GM11168 (cell line): Measurements from ENCODE around the gene BABAM2.
"Not testable (repeated sequence)": the region's sequence is repeated elsewhere in the genome, so short reads cannot be mapped to it uniquely, and the experiment has no call there.

Source experiments
- in situ Hi-C: fragments of 300-500 bp; cut with MboI; formaldehyde crosslinking; loops from one replicate; pipeline ENCODE4 v1.12.0; 2022; ENCODE audit warnings: low sequenced_read_pairs; ENCODE audit not compliant: unreplicated experiment

Gene BABAM2

DNA sequence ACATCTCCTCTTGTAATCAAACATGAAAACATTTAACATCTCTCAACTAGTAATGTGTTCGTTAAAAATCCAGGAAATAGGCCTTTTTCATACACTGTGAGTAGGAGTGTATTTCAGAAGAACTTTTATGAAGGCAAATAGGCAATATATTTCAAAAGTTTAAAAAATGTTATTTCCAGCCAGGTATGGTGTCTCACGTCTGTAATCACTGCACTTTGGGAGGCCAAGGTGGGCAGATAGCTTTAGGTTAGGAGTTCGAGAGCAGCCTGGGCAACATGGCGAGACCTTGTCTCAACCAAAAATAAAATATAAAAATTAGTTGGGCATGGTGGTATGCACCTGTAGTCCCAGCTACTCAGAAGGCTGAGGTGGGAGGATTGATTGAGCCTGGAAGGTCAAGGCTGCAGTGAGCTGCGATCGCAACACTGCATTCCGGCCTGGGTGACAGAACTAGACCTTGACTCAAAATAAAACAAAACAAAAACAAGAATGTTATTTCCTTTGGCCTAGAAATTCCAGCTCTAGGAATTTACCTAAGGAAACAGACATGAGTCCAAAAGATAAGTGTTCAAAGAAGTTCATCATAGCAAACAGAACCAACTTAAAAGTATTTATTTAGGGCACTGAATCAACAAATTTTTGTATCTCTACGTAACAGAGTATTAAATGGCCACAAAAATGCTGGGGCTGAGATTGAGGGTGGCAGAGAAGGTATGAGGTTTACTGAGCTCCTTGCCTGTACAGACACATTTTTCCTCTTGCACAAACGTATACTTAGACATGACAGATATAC, 15.2 kb upstream of the BABAM2 start:
- in situ Hi-C loops, result no loop called here

DNA sequence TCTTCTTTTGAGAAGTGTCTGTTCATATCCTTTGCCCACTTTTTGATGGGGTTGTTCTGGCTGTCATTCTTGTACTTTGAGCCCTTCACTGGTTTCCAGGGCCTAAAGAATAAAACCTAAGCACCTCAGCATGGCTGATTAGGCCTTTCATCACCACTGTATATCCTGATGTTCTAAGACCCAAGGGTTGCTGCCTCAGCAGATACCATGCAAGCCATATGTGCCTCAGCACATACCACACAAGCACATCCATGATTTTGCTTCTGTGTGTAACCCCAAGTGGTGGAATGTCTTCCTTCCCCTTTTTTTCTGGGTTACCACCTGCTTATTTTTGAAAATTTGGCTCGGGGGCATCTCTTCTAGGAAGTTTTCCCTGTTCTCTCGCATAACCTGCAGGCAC, 11.7 kb upstream of the BABAM2 start:
- in situ Hi-C loops, result no loop called here

DNA sequence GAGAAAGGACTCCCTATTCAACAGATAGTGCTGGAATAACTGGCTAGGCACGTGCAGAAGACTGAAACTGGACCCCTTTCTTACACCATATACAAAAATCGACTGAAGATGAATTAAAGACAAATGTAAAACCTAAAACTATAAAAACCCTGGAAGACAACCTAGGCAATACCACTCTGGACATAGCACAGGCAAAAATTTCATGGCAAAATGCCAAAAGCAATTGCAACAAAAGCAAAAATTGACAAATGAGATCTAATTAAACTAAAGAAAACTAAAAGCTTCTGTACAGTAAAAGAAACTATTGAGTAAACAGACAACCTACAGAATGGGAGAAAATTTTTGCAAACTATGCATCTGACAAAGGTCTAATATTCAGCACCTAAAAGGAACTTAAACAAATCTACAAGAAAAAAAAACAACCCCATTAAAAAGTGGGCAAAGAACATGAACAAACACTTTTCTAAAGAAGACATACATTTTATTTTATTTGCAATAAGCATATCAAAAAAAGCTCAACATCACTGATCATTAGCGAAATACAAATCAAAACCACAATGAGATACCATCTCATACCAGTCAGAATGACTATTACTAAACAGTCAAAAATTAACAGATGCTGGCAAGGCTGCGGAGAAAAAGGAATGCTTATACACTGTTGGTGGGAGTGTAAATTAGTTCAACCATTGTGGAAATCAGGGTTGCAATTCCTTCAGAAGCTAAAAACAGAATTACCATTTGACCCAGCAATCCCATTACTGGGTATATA, 8.5 kb upstream of the BABAM2 start:
- in situ Hi-C loops, result not testable (repeated sequence)

GRCh38 chr2:27882584-27882922, 8.0 kb upstream of the BABAM2 start:
- in situ Hi-C loops, result not testable (repeated sequence)

- in situ Hi-C loops, result no loop called here
Observed at GRCh38 chr2:27884601-27885000, 5.9 kb upstream of the BABAM2 start.

DNA sequence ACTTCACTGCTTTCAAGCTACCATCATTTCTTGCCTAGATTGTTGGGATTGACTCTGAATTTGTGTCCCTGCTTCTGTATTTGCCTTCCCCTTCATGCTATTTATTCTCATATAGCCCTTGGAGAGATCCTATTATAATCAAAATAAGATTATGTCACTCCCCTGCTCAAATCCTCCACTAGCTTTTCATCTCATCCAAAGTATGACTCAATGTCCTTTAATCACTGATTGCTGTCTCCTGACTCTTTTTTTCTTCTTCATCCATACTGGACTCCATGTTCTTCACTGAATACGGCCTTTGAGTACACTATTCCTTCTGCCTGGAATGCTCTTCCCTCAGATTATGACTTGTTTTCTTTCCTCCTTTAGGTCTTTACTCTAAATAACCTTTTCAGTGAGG, 5.3 kb upstream of the BABAM2 start:
- in situ Hi-C loops, result no loop called here

DNA sequence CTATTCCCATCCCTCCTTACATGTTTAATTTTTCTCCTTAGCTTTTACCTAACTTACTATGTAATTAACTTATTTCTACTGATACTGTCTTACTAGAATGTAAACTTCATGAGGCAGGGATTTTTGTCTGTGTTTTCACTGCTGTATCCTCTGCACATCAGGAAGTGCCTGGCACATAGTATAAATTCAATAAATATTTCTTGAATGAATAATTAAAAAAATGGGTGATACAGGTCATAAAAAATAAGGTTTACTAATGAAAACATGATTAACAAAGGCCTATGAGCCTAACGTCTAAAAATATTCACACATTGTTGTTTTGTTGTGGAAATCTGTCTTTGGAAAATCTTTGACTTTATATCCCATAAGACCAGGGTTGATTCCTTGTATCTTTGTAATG, 4.9 kb upstream of the BABAM2 start:
- in situ Hi-C loops, result no loop called here

DNA sequence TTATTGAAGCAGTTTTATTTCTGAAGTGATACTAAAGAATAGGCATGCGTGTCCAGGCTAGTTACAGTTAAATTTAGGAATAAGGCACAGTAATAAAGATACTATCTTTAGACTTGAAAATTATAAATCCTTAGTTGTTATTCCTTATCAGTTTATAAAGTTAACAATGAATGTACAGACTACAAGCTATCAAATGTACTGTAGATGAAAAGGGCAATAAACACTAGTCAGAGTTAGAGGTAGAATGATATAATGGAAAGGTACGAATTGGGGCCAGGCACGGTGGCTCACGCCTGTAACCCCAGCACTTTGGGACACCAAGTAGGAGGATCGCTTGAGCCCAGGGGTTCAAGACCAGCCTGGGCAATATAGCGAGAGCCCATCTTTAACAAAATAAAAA, 4.2 kb upstream of the BABAM2 start:
- in situ Hi-C loops, result no loop called here

DNA sequence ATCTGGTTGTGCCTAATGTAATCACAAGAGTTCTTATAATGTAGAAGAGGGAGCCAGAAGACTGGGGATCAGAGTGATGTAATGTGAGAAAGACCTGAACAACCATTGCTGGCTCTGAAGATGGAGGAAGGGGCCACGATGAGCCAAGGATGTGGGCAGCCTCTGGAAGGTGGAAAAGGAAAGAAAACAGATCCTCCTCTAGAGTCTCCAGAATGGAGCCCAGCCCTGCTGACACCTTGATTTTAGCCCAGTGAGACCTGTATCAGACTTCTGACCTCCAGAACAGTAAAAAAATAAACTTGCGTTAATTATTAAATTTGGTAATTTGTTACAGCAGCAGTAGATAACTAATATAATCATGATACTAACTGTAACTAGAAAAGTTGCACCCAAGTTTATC, 3.4 kb upstream of the BABAM2 start:
- in situ Hi-C loops, result no loop called here

DNA sequence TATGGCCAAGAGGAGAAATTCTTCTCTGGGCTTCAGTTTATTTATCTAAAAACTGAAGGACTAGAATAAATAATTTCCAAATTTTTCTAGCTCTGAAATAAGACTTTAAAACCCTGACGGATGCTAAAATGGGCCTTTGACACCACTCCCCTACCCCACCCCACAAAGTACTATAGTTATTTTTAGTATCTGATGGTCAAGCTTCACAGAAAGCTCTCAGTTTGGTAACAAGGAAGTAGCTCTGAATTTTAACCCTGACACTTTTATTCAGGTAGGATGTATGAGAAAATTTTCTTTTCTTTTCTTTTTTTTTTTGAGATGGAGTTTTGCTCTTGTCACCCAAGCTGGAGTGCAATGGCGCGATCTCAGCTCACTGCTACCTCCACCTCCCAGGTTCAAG, 2.7 kb upstream of the BABAM2 start:
- in situ Hi-C loops, result no loop called here

DNA sequence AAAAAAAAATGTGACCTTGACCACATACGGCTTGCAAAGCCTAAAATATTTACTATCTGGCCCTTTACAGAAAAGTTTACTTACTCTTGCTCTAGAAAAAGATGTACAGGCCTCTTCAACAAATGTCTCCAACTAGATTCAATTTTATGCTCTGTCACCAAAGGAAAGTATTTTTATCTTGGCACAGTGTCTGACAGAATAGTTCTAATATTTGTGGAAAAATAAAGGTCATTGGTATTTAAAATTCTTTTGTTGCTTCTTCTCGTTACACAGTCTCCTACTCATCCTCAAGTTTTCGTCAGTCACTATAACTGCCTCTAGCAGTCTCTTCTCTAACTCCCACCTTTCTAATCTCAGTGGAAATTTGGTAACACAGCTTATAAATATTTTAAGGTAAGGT, 1.7 kb upstream of the BABAM2 start:
- in situ Hi-C loops, result no loop called here

DNA sequence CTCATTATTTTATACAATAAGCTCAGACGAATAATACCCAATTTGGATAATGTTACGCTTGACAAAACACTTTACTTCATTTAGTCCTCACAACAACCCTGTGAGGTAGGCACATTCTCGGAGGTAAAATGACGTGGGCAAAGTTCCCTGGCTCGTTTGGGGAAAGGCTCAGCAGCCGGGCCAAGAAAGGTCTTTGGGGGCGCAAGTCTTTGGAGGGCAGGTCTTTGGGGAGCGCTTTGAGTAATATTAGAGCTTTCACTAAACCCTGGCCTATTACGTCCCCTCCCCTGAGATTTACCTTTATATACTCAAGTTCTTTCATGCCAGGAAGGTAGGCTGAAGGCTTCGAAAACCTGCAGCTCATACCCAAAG, 769 bp upstream of the BABAM2 start:
- in situ Hi-C loops, result no loop called here

GRCh38 chr2:27890924-27891672, 569 bp downstream of the BABAM2 start:
- in situ Hi-C loops, result no loop called here

DNA sequence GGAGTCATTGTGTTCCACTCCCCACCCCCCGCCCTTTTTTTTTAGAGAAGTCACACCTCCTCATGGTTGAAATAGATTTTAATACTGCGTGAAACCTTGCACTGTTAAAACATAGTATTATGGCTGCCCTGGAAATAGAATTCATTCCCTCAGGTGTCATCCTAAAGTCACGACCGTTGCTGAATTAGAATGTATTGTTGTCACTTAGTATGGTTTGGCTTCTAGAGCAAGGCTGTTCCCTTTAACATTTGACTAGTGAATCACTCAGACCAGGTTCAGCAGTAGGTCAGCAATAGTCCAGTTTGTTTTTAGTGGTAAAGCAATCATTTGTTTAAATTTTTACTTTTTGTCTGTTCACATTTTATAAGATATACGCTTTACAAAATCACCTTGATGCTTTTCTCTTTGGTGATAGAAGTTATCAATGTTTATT, 1.2 kb downstream of the BABAM2 start:
- in situ Hi-C loops, result no loop called here

DNA sequence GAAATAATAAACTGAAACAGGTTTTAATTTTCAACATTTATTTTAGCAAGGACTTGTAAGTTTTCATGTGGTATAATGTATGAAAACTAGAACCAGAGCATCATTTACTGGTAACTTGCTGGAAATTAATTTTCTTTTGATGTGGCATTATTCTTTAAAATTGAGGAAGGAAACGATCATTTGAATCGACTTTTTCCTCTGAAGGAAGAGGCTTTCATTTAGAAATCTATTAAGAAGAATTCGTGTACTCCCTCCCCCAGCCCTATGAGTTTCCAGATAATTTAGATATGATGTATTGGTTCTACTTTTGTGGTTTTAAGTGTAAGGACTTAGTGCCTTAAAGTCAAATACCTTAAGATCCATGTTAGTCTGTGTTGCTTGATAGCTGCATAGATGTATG, 2.5 kb downstream of the BABAM2 start:
- in situ Hi-C loops, result no loop called here

DNA sequence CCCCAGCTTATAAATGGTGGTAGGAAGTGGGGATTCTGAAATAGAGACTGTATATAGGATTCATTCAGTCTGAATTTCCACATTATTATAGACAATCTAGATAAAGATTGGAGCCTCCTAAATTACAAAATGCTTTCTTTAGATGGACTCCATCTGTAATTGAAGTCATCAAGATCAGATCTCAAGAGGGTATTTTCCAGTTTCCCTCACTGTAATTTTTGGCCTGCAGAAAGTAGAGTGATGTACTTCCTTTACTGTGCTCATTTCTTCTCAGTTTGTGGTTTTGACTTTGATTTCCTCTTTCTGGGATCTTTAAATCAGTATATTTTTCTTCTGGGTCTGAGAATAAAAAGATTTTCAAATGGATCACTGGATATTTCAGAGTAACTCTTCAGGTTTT, 7.2 kb downstream of the BABAM2 start:
- in situ Hi-C loops, result no loop called here

DNA sequence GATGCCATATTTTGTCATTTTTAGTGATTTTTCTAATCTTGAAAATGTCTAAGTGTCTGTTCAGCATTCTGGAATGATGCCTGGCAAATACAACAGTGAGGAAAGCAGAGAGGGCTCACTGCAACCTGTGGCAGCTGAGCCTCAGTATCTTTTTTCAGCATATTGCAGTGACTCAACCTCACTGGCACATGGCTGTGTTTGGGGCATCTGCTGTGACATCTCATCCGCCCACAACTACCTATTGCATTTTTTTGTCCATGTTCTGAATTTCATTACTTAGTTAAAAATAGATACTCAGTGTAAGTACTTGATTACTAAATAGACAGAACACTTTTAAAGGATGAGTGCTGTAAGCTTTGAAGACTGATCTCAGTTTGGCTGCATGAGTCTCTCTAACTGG, 10.7 kb downstream of the BABAM2 start:
- in situ Hi-C loops, result no loop called here

GRCh38 chr2:27902098-27902497, 11.6 kb downstream of the BABAM2 start:
- in situ Hi-C loops, result no loop called here

- in situ Hi-C loops, result no loop called here
Observed at GRCh38 chr2:27903018-27903417, 12.5 kb downstream of the BABAM2 start.

GRCh38 chr2:27903649-27904404, 13.3 kb downstream of the BABAM2 start:
- in situ Hi-C loops, result no loop called here

GRCh38 chr2:27904405-27904665, 13.8 kb downstream of the BABAM2 start:
- in situ Hi-C loops, result no loop called here
